Measurements from ENCODE around the gene TK2.

- TF ChIP-seq CTCF (IDR thresholded peaks at IDR 0.05) (no peak), POLR2A (IDR thresholded peaks at IDR 0.05) (no peak)
Measured at GRCh38 chr16:66534376-66534799, 15.5 kb downstream of the TK2 start.

Measured in heart left ventricle (tissue), 13 donors.